ENCODE data around the gene HDAC2. TPM values are rescaled to one million over a fixed set of nuclear protein-coding genes. Genes with fewer than 3 reads are reported as not detected.

HDAC2 gene
- total RNA-seq, 4 donors from 2014 or later = 29.6 to 49.5 (median 43.8) TPM

DNA sequence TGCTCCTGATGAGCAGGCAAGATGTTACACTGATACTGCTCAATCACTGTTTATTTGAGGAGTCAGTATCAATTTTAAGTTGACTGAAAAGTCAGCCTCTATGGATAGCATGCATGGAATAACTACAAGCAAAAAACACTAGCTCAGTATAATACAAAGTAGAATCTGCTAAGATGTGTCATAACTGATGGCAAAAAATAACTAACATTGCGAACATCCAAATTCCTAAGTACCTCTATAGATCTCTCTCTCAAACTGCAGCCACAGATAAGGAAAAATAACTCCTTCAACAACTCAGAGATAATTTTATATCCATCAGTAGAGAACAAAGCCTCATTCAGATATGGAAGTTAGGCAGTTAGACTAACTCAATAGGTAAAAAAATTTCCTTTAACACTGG is 16.3 kb downstream of the HDAC2 start:
- TF ChIP-seq, protein P1, sequence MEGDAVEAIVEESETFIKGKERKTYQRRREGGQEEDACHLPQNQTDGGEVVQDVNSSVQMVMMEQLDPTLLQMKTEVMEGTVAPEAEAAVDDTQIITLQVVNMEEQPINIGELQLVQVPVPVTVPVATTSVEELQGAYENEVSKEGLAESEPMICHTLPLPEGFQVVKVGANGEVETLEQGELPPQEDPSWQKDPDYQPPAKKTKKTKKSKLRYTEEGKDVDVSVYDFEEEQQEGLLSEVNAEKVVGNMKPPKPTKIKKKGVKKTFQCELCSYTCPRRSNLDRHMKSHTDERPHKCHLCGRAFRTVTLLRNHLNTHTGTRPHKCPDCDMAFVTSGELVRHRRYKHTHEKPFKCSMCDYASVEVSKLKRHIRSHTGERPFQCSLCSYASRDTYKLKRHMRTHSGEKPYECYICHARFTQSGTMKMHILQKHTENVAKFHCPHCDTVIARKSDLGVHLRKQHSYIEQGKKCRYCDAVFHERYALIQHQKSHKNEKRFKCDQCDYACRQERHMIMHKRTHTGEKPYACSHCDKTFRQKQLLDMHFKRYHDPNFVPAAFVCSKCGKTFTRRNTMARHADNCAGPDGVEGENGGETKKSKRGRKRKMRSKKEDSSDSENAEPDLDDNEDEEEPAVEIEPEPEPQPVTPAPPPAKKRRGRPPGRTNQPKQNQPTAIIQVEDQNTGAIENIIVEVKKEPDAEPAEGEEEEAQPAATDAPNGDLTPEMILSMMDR (IDR thresholded peaks at IDR 0.05) = no peak
- TF ChIP-seq POLR2A (IDR thresholded peaks at IDR 0.05) = no peak
- H3K9me3 ChIP-seq = no peaks in the 10 kb centered on the region
- no peak for DNase-seq
- no peak overlapping the region for H3K27ac ChIP-seq
- H3K4me1 ChIP-seq = no peaks in the 10 kb centered on the region
- H3K36me3 ChIP-seq = peaks cover 0 to 48% (median 0%) of the 10 kb centered on the region in 3 donors
- no peaks in the 10 kb centered on the region for H3K27me3 ChIP-seq
- no peak overlapping the region for H3K4me3 ChIP-seq

DNA sequence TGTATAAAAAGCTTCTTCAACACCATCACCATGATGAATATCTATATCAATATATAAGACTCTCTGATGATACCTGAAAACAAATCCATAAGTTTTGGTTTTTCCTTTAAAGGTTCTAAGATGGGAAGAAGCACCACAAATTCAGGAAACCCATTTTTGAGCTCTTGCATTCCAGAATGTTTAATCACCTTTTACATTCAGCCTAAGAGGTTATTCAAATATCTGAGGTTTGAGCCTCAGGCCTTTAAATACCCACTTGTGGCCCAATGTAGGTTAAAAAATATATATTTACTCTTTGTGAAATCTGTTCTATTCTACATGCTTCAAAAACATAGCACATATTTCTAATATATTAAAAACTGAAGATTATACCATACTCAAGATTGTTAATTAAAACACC is 17.6 kb downstream of the HDAC2 start:
- H3K36me3 ChIP-seq = peaks cover 0 to 53% (median 0%) of the 10 kb centered on the region in 3 donors
- no peak for DNase-seq
- H3K27ac ChIP-seq = no peak overlapping the region
- no peaks in the 10 kb centered on the region for H3K4me1 ChIP-seq
- H3K4me3 ChIP-seq = no peak overlapping the region
- TF ChIP-seq, protein P1 (IDR thresholded peaks at IDR 0.05) = no peak
- no peak for TF ChIP-seq POLR2A (IDR thresholded peaks at IDR 0.05)
- no peaks in the 10 kb centered on the region for H3K9me3 ChIP-seq
- no peaks in the 10 kb centered on the region for H3K27me3 ChIP-seq

DNA sequence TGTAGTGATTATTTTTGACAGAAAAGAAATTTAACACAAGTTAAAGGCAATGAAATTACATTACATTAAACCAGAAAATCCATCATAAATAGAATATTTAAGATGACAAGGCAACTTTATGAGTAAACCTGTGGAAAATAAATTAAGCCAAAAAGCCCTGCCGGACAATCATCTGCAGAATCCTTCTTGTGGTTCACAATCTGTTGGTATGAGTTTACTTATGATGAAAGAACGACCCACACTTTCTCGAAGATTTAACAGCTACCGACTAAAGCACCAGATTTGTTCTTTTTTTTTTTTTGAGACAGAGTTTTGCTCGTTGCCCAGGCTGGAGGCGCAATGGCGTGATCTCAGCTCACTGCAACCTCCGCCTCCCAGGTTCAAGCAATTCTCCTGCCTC is 21.4 kb downstream of the HDAC2 start:
- TF ChIP-seq, protein P1 (IDR thresholded peaks at IDR 0.05) = no peak
- TF ChIP-seq POLR2A (IDR thresholded peaks at IDR 0.05) = no peak
- Histone ChIP-seq H3K9me3 (no peaks in the 10 kb centered on the region), H3K4me3 (no peak overlapping the region), H3K27me3 (no peaks in the 10 kb centered on the region), H3K4me1 (no peaks in the 10 kb centered on the region), H3K27ac (no peak overlapping the region), H3K36me3 (peaks cover 0 to 56% (median 0%) of the 10 kb centered on the region in 3 donors)
- no peak for DNase-seq

DNA sequence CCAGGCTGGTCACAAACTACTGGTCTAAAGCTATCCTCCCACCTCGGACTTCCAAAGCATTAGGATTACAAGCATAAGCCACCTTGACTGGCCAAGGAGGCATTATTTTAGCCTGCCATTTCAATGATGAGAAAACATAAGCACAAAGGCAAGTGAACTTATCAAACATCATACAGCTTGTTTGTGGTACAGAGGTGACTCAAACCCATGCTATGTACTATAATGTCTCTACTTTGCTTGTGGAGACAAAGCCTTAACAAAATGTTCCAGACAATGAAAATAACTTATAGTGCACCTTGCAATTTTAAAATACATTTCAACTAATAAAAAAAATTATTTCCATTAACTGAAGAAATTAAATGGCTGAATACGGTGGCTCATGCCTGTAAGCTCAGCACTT is 26.2 kb downstream of the HDAC2 start:
- Histone ChIP-seq H3K27me3 (no peaks in the 10 kb centered on the region), H3K4me1 (no peaks in the 10 kb centered on the region), H3K27ac (no peak overlapping the region), H3K9me3 (no peaks in the 10 kb centered on the region), H3K36me3 (peaks cover 0 to 77% (median 0%) of the 10 kb centered on the region in 3 donors), H3K4me3 (no peak overlapping the region)
- TF ChIP-seq, protein P1 (IDR thresholded peaks at IDR 0.05) = no peak
- no peak for TF ChIP-seq POLR2A (IDR thresholded peaks at IDR 0.05)
- DNase-seq = no peak

DNA sequence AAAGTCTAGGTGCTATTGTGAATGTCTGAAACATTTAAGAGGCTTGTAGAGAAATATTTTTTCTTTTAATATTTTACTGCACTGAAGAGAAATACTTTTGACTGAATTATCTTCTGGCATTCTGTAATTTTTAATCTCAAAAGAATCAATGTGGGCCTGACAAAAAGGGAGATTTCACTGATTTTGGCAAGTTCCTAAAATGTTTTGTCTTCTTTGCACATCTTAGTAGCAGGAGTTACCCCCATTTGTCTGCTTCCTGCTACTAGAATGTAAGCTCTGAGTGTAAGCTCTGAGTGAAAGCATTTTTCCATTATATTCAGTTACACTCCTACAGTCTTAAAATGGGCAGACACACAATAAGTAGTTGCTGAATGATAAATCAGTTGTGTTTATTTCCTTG is 31.1 kb downstream of the HDAC2 start:
- TF ChIP-seq, protein P1 (IDR thresholded peaks at IDR 0.05) = no peak
- no peak for TF ChIP-seq POLR2A (IDR thresholded peaks at IDR 0.05)
- Histone ChIP-seq H3K4me3 (no peak overlapping the region), H3K4me1 (no peaks in the 10 kb centered on the region), H3K9me3 (no peaks in the 10 kb centered on the region), H3K27ac (no peak overlapping the region), H3K27me3 (no peaks in the 10 kb centered on the region), H3K36me3 (peaks cover 0 to 47% (median 0%) of the 10 kb centered on the region in 3 donors)
- DNase-seq = no peak

All from Peyer's patch (tissue), 4 donors.